Activated CD4-positive, alpha-beta T cell treated with anti-CD3 and anti-CD28 coated beads, Interleukin-2, amount 50 U/mL, for 24 hours (primary cell): Measurements from ENCODE around the gene WFDC6.
"Not testable (repeated sequence)": the region's sequence is repeated elsewhere in the genome, so short reads cannot be mapped to it uniquely, and the experiment has no call there.

Source experiments
- DNase-seq, 2 donors: peaks; one replicate each; pipeline ENCODE4 v3.0.0-alpha.2; 2020; ENCODE audit warnings: low read depth in 1 of 2, low spot score in 1 of 2

Gene WFDC6

GRCh38 chr20:45539382-45539781 is at the start of gene WFDC6:
TSS of gene WFDC6 (minus strand) at chr20:45539482. CDS start at chr20:45539407, 75 bp downstream.
- DNase-seq = no peak

- DNase-seq = no peak
Observed at GRCh38 chr20:45588800-45589199, 49.5 kb upstream of the WFDC6 start.

- not testable (repeated sequence) for DNase-seq
Observed at GRCh38 chr20:45585986-45586385, 46.7 kb upstream of the WFDC6 start.

GRCh38 chr20:45584294-45584693 is 45.0 kb upstream of the WFDC6 start:
- DNase-seq = not testable (repeated sequence)

GRCh38 chr20:45583502-45583901 is 44.2 kb upstream of the WFDC6 start:
- DNase-seq = no peak

GRCh38 chr20:45581702-45582101 is 42.4 kb upstream of the WFDC6 start:
- DNase-seq = no peak

- DNase-seq = no peak
Observed at GRCh38 chr20:45579184-45579583, 39.9 kb upstream of the WFDC6 start, which contains the start of gene WFDC8. TSS of gene WFDC8 (minus strand) at chr20:45579284. CDS start at chr20:45579247, 37 bp downstream.

GRCh38 chr20:45578231-45578630 is 38.9 kb upstream of the WFDC6 start:
- no peak for DNase-seq

- DNase-seq = no peak
Observed at GRCh38 chr20:45576995-45577394, 37.7 kb upstream of the WFDC6 start.

GRCh38 chr20:45575931-45576330 is 36.6 kb upstream of the WFDC6 start:
- DNase-seq = no peak

- not testable (repeated sequence) for DNase-seq
Observed at GRCh38 chr20:45569650-45570049, 30.4 kb upstream of the WFDC6 start.

- no peak for DNase-seq
Observed at GRCh38 chr20:45564760-45565276, 25.5 kb upstream of the WFDC6 start.

- no peak for DNase-seq
Observed at GRCh38 chr20:45555198-45555597, 15.9 kb upstream of the WFDC6 start.

GRCh38 chr20:45552456-45552855 is 13.2 kb upstream of the WFDC6 start:
- no peak for DNase-seq

- no peak for DNase-seq
Observed at GRCh38 chr20:45550765-45551164, 11.5 kb upstream of the WFDC6 start.

- DNase-seq = no peak
Observed at GRCh38 chr20:45548410-45548809, 9.1 kb upstream of the WFDC6 start.

GRCh38 chr20:45547206-45547770 is 8.0 kb upstream of the WFDC6 start, which contains the start of gene EPPIN:
TSS of gene EPPIN (minus strand) at chr20:45547401. CDS start at chr20:45547357, 44 bp downstream.
- DNase-seq = no peak

GRCh38 chr20:45545754-45546453 is 6.6 kb upstream of the WFDC6 start:
- no peak for DNase-seq

GRCh38 chr20:45545351-45545750 is 6.1 kb upstream of the WFDC6 start:
- no peak for DNase-seq

- DNase-seq = no peak
Observed at GRCh38 chr20:45538209-45538799, 978 bp downstream of the WFDC6 start.

- DNase-seq = no peak
Observed at GRCh38 chr20:45527294-45527693, 12.0 kb downstream of the WFDC6 start.

GRCh38 chr20:45523821-45524220 is 15.5 kb downstream of the WFDC6 start:
- no peak for DNase-seq
